GM21717 (cell line): ENCODE measurements around the gene OTOL1.

Experiments used
- ATAC-seq: cut with Tn5 transposase; IDR thresholded peaks from one replicate; pipeline ENCODE4 v1.9.1; 2021; ENCODE audit warnings: mild to moderate bottlenecking, moderate library complexity; ENCODE audit not compliant: unreplicated experiment

The OTOL1 gene

DNA sequence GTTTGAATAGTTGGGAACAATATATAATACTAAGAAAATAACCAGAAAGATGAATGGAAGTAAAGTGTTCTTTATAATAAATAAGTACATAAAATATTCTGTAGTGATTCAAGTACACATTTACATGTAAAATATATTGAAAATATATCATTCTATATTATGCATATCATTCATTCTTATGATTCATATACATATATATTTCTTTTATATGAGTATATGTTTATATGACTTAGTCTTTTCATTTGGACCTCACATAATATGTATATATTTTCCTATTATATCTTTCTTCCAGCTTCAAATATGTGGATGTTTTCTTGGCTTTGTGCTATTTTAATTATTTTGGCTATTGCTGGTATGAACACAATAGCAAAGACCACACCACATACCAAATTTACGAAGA, at the start of gene OTOL1:
OTOL1 (plus strand) TSS at position 301 of the 400 bp plus-strand sequence; CDS start at position 301, 0 bp downstream.
- no peak for ATAC-seq

DNA sequence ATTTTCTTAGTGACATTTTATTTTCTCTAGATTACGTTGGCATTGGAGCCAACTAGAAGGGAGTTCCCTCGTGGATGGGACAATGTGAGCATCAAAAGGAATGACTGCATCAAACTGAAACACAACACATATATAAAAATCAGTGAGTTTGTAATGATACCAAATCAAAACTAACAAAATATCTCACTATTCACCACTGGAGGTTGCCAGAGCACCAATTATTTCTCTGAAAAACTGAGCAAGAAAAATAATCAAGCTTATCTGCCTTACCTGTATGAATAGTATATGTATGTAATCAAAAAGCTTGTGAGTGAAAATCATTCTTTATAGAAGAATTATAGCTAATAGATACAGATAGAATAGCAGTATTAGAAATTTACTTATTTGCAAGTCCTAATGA, 46.8 kb upstream of the OTOL1 start:
- no peak for ATAC-seq

DNA sequence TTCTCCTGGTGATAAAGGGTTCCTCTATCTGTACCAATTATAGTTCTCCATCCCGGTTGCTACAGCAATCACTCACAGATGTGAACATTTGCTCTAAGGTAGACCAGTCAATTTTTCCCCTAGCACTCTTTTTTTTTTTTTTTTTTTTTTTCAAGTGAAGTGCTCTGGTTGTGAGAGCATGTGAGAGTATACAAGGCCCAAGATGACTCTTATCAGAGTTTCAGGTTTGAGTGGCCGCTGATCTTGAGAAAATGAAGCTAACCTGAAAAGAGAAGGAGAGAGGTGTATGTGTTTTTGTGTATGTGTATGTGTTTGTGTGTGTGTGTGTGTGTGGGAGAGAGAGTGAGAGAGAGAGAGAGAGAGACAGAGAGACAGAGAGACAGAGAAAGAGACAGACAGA, 44.4 kb upstream of the OTOL1 start:
- ATAC-seq, result no peak

DNA sequence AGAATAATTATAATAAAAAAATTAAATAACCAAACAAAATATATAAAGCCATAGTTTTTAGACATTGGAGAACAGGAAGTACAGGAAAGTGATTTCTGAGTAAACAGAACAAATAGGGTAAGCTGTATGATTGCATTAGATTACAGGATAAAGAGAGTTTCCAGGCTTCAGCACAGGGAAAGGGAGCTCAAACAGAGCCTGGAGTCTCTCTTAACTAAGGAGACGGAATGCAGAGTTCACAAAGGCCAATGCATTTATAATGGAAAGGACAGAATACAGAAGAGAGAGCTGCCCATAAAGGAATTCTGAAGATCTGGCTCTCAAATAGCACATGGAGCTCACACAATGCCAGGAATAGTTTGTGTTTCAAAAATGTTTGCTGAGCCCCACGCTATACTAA, 42.0 kb upstream of the OTOL1 start:
- ATAC-seq, result no peak

DNA sequence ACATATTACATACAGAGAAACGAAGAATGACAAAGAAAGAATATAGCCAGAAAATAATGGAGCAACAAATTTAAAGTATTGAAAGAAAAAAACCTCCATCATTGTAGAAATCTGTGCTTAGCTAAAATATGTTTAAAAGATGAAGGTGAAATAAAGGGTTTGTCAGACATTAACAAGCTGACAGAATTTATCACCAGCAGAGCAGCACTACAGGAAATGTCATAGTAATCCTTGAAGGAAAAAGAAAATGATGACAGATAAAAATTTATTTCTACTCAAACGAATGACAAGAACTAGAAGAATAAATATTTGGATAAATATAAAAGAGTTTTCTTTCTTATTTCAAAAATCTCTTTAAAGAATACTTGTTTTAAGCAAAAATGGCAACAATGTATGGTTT, 40.6 kb upstream of the OTOL1 start:
- ATAC-seq, result no peak

DNA sequence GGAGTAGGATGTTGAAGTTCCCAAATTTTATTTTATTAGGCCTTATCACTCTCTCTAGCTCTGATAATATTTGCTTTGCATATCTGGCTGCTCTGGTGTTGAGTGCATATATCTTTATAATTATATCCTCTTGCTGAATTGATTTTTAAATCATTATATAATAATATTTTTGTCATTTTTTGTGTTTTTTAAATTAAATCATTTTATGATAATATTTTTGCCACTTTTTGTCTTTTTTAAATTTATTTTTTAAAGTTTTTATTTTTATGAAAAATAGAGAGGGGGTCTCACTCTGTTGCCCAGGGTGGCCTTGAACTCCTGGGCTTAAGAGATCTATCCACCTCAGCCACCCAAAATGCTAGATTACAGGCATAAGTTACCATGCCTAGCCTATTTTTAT, 34.5 kb upstream of the OTOL1 start:
- no peak for ATAC-seq

DNA sequence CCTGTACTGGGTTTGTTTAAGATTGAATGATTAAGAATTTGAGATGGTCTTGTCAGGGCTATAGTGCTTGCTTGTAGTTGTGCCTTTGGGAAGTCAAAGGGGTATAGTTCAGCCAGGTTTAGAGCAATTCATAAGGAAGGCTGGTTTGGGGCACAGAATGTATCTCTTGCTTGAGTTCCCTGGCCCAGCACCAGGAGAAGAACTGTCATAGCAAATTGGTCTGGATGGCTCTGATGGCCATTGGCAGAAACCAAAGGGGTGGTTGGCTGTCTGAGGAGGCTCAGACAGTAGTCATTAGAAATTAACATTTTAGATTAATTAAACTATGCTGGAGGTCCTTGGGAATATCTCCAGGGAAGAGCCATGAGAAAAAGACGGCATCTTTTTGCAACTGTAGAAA, 25.4 kb upstream of the OTOL1 start:
- ATAC-seq, result no peak

DNA sequence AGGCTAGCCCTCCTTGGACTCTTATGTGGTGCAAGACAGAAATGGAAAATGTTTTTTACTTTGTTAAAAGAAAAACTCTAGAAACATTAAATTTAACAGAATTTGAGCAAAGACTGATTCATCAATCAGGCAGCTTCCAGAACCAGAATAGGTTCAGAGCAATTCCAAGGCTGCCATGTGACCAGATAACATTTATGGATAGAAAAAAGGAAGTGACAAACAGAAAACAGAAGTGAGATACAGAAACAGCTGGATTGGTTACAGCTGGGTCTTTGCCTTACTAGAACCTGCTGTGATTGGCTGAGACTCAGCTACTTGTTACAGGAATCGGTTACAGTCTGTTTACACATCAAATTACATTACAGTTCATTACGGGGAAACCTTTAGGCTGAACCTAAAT, 22.5 kb upstream of the OTOL1 start:
- peak; percentile 69 for ATAC-seq

DNA sequence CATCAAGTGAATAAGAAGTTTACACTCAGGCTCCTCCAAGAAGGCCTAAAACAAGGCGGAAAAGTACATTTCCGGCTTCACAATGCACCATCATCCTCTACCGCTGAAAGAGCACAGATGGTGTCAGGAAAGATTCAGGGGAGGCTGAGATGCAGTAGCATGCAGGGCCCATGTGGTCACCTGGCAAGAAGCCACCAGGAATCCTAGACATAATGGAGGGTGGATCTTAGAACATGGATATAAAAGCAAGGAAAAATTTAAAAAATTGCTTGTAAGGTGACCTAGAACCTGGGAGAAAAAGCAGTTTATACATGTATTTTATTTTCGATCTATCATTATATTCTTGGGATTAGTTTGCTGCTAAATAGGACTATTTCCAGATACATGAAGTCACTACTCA, 21.9 kb upstream of the OTOL1 start:
- no peak for ATAC-seq

DNA sequence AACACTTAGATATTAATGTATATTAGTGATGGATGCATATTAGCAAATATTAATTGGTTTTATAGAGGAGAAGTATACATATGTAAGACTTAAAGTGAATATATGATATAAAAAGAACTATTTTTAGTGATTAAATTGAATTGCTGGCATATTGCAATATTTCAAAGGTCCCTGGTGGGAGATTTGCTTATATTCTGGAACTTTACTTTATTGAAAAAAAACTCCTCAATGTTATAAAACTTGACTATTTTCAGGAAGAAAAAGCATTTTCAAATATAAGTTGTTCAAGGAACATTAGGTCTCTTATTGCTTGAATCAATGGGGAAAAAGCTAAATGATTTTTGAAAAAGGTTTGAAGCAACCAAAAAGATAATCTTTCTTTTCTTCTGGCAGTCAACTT, 21.4 kb upstream of the OTOL1 start:
- no peak for ATAC-seq

DNA sequence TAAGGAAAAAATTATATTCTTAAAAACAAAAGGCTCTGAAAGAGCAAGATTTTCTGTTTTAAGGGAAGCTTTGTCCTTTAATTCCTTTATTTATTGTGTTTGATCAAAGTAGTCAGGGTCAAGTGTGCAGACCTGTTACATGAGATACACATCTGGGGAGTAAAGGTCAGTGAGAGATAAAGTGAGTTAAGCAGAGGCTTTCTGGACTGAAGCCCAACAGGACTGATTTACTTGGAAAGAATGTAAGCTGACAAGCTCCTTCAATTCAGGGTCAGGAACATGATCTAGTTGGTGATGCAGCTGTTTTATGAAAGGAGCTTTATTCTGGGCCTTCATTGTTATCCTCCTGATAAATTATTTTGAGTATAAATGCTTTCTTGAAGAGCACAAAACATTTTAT, 20.7 kb upstream of the OTOL1 start:
- ATAC-seq, result no peak

DNA sequence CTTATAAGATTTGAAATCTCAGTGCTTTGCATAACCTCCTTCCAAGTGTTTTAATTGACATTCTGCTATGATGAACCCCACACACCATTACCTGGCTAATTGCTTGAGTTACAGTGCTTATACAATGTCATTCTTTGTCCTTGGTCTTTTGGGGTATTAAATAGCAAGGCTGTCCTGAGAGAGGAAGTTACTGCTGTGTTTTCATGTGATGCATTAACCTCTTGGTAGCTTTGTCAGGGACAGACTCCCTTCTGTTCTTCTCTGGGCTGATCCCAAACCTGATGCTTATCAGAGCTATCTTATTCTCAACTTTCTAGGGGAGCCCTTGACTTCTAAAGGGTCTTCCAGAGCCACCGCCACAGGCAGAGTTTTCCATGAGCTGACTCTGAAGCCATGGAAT, 12.4 kb upstream of the OTOL1 start:
- no peak for ATAC-seq

DNA sequence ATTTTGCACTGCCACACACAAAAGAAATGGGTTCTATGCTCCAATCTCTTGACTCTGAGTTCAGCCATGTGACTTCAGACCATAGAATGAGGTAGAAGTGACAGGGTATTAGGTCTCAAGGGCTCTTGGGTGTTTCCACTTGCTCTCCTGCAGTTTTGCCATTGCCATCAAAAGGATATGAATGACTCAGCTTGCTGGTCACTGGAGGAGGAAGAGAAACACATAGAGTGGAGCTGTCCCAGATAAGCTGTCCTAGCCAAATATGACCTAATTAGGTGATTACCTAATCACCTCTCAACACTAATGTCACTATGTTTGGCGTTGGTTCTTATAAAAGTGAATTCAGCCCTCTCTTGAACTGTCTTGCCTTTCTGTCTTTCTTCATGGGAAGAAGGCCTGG, 8.3 kb upstream of the OTOL1 start:
- ATAC-seq, result peak; percentile 66

DNA sequence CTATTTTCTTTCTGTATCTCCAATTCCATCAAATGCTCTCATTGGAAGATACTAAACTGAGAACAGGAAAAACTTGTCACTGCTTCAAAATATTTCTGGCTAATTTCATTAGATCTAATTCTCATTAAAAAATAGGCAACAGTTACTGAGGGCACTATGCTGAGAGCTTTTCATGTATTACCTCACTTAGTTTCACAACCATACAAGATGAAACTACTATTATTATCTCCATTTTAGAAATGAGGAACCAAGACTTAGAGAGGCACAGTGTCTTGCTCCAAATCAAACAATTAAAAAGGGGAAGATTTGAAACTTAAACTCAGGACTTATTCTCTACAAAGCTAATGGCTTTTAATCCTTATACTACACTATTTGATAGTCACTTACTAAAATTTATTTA, 7.2 kb upstream of the OTOL1 start:
- peak; percentile 97 for ATAC-seq

DNA sequence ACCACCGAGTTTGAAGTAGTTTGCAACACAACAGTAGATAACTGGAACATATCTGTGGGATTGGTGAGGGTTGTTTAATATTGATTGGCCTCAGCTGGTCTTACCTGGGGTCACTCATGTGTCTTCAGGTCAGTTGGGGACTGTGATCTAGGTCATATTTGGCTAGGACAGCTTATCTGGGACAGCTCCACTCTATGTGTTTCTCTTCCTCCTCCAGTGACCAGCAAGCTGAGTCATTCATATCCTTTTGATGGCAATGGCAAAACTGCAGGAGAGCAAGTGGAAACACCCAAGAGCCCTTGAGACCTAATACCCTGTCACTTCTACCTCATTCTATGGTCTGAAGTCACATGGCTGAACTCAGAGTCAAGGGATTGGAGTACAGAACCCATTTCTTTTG, 5.8 kb upstream of the OTOL1 start:
- ATAC-seq, result peak; percentile 63

DNA sequence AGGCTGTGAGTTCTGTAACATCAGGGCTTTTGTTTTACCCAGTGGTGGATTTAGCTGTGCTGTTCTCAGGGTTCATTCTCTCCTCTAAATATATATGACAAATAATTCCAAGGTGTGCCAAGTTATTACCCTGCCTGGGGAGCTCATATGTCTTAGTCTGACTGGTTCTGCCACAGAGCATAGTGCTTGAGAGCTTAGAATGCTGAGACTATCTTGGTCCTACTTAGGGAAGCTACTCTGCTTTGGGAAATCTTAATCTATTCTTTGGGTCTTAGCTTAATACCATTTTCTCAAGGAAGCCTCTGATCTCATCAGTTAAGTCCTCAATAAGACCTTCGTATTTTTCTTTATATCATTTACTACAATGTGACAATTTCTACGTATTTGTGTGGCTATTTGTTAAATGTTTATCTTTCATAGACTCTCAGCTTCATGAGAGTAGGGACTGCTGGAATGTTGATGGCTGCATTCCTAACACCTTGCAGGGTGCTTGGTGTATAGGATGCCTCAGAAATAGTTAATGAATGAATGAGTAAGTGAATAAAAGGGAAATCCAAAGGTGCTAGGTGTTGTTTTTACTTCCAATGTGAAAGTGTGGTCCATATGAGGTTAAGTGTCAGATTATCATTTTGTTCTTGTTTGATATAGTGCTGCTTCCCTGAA, 1.8 kb downstream of the OTOL1 start:
- no peak for ATAC-seq

DNA sequence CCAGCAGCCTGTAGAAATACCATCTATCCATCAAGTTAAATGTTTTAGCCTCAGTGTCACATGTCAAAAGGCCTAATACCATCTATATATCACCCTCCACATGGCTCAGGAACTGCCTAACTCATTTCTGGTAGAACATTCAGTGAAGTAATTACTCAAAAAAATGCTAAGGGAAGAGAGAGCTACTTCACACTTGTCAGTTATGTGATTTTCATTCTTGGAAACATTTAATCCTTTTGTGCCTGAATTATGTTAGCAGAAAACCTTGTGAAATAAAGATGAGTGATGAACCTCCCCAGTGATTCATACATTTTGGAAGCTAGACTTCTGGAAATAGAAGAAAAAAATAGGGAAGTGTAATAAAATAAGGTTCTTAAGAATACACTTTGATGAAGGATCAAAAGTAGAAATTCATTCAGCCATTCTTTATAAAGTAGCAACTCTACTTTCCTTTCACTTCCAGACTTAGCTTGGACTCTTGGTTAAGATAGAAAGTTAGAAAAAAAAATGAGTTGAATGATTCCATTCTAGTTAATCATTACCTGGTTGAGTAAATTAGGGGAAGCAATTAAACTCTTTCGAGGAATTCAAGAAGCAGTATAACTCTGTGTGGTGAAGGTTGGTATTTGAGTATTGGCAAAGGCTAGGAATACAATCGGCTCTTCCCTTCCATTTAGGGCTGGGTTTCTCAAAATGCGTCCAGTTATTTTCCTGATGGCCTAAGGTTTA, 3.6 kb downstream of the OTOL1 start:
- ATAC-seq, result no peak

DNA sequence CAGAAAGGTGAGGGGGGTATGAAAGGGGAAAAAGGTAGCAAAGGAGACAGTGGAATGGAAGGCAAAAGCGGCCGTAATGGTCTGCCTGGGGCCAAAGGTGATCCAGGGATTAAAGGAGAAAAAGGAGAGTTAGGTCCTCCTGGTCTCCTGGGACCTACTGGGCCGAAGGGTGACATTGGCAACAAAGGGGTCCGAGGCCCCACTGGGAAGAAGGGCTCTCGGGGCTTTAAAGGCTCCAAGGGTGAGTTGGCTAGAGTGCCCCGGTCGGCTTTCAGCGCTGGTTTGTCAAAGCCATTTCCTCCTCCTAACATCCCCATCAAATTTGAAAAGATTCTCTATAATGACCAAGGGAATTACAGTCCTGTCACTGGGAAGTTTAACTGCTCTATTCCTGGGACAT, 6.7 kb downstream of the OTOL1 start:
- no peak for ATAC-seq

DNA sequence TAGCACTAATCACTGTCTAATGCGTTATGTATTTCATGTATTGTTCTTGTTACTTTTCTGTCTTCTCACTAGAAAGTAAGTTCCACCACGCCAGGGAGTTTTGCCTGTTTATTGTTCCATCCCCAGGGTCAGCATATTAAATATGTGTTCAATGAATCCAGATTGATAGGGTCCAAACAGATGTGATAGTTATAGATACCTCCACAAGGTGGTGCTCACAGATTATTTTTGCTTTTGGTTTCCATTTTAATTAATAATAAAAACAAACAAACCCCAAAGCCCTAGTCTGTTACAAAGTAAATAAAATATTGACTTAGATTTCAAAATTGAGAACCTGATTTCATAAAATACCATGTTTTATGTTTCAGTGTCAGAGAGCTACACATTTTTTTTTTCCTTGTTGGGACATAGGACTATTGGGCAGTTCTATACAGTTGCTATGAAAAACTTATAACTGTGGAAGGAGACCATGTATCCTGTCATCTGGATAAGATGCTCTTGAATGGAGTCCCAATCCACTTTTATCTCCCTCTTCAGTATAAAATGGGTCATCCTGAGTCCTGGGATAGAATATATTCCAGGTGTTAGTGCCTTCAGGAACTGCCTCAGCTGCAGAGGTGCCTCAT, 12.4 kb downstream of the OTOL1 start:
- peak; percentile 90 for ATAC-seq

DNA sequence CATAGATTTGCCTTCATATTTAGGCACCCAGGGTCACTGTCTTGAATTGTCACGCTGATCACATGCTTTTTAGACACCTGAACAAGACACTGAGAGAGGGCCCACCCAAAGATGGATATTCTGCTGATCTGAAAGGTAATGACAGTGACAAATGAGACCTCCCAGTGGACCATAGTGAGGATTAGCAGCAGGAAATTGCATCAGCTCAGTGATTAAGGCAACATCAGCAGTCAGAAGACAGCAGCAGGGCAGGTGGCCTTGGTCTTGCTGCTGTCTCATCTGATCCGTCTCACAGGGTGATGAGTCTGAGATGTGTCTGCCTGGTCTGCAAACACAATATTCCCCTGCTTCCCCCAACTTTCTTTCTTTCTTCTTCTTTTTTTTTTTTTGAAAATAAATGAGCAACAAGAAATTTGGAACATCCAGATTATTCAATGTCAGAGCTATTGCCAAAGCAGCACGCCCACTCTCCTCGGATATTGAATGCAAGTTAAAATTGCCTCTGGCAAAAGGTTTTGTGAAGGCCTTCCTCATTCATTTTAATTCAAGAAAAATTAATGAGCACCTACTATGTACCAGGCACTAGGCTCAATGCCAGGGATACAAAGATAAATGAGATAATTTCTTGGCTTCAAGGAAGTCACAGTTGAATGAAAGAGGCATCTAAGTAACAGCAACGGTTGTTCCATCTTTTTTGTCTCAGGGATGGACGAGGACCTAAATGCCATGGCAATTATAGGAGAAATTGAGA, 14.1 kb downstream of the OTOL1 start:
- ATAC-seq, result no peak

DNA sequence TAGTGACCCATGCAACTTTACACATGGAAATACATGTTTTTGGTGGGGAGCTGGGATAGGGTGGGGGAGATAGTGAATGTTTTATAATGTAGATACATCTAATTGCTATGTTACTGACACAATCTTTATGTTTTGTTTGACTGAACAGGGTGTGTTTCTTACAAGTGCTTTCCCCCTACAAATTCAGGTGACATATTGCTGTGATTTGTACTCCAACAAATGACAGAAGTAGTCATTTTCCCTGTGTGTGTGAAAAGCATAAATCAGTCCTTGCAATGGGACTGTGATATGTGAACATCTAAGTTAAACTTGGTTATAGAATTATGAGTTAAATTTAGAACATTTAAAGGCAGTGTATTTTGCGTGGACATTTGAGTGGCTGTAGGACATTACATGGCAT, 27.3 kb downstream of the OTOL1 start:
- no peak for ATAC-seq

DNA sequence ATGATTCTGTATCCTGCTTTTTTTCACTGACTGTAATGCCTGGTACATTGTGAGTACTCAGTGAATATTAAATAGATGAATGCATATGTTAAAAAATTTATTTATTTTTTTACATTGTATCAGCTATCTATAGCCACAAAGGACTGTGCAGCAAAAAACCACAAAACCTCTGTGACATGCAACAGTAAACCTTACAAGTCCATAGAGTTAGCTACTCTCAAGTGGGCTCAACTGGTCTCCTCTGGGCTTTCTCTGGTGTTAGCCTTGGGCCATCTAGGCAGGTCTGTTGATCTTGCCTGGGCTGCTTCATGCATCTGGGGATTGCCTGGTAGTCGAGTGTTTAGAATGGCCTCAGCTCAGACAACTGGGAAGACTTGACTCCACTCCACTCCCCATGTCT, 35.3 kb downstream of the OTOL1 start:
- no peak for ATAC-seq
